HepG2 (cell line): Measurements from ENCODE around the gene DPP3. TPM values are rescaled to one million over a fixed set of nuclear protein-coding genes. Genes with fewer than 3 reads are reported as not detected.
A peak's percentile ranks its signal among the peaks of the same experiment; 100 is the strongest.

Experiments
- ARHGAP35 ChIP-seq: sonication (generic); formaldehyde crosslinking; IDR thresholded peaks from 2 replicates; pipeline ENCODE4 v1.9.0; 2022; ENCODE audit warnings: mild to moderate bottlenecking, inconsistent platforms, moderate library complexity, missing genetic modification reagents, borderline replicate concordance
- ARNT ChIP-seq: fragments of 450-650 bp; IDR thresholded peaks from 2 replicates; pipeline ENCODE4 v1.6.1; 2017
- GTF3A ChIP-seq: sonication (generic); formaldehyde crosslinking; conservative IDR thresholded peaks from 2 replicates; pipeline ENCODE4 v1.4.0; 2020; ENCODE audit warnings: mild to moderate bottlenecking, missing genetic modification reagents
- JUNB ChIP-seq: sonication (generic); formaldehyde crosslinking; IDR thresholded peaks from 2 replicates; pipeline ENCODE4 v1.8.0; 2022; ENCODE audit warnings: missing genetic modification reagents, mild to moderate bottlenecking, borderline replicate concordance
- KLF16 ChIP-seq, 2 experiments: sonication (generic) in 1 of 2; formaldehyde crosslinking in 1 of 2; IDR thresholded peaks; 2 replicates each; pipeline versions ENCODE4 v1.6.1 to v1.8.0; 2016 to 2023; ENCODE audit warnings: missing genetic modification reagents in 2 of 2, missing compliant biosample characterization in 1 of 2
- LCORL ChIP-seq, 2 experiments: fragments of 450-650 bp in 1 of 2; sonication (generic) in 1 of 2; formaldehyde crosslinking in 1 of 2; IDR thresholded peaks; 2 replicates each; pipeline versions ENCODE4 v1.5.0 to v1.6.1; 2017 to 2020; ENCODE audit warnings: antibody characterized with exemption in 1 of 2, missing genetic modification reagents in 1 of 2
- NFATC3 ChIP-seq: sonication (generic); formaldehyde crosslinking; IDR thresholded peaks from 2 replicates; pipeline ENCODE4 v1.5.1; 2020; ENCODE audit warnings: mild to moderate bottlenecking, missing genetic modification reagents
- NR1H2 ChIP-seq: sonication (generic); formaldehyde crosslinking; IDR thresholded peaks from 2 replicates; pipeline ENCODE4 v1.8.1; 2022; ENCODE audit warnings: low read depth, missing genetic modification reagents, borderline replicate concordance
- PITX1 ChIP-seq: sonication (generic); formaldehyde crosslinking; IDR thresholded peaks from 2 replicates; pipeline ENCODE4 v1.5.1; 2020; ENCODE audit warnings: mild to moderate bottlenecking, missing genetic modification reagents
- SRSF1 ChIP-seq: fragments of 200-400 bp; formaldehyde crosslinking; optimal IDR thresholded peaks from 2 replicates; pipeline ENCODE3; 2017; ENCODE audit warnings: mild to moderate bottlenecking, low read depth, low read length, moderate library complexity
- STAG1 ChIP-seq: sonication (generic); formaldehyde crosslinking; IDR thresholded peaks from 2 replicates; pipeline ENCODE4 v1.4.0; 2020; ENCODE audit warnings: missing genetic modification reagents
- ZNF333 ChIP-seq: sonication (generic); formaldehyde crosslinking; IDR thresholded peaks from 2 replicates; pipeline ENCODE4 v1.4.0; 2020; ENCODE audit warnings: mild to moderate bottlenecking, missing genetic modification reagents, borderline replicate concordance
- ZNF350 ChIP-seq: sonication (generic); formaldehyde crosslinking; IDR thresholded peaks from 2 replicates; pipeline ENCODE4 v1.4.0; 2020; ENCODE audit warnings: mild to moderate bottlenecking, low read depth, missing genetic modification reagents, borderline replicate concordance
- ZNF652 ChIP-seq: IDR thresholded peaks from 2 replicates; pipeline ENCODE4 v1.6.1; 2016; ENCODE audit warnings: low read depth, borderline replicate concordance
- ZNF775 ChIP-seq: sonication (generic); formaldehyde crosslinking; IDR thresholded peaks from 2 replicates; pipeline ENCODE4 v1.4.0; 2020; ENCODE audit warnings: missing genetic modification reagents, mild to moderate bottlenecking, moderate library complexity, borderline replicate concordance
- ZNF781 ChIP-seq: sonication (generic); formaldehyde crosslinking; IDR thresholded peaks from 2 replicates; pipeline ENCODE4 v1.5.1; 2020; ENCODE audit warnings: borderline replicate concordance, mild to moderate bottlenecking, missing genetic modification reagents; ENCODE audit errors: not compliant biosample characterization
- ZSCAN20 ChIP-seq: sonication (generic); formaldehyde crosslinking; IDR thresholded peaks from 2 replicates; pipeline ENCODE4 v1.4.0; 2020; ENCODE audit warnings: missing genetic modification reagents, mild to moderate bottlenecking, borderline replicate concordance
- polyA plus RNA-seq, 8 experiments: library from polyadenylated mRNA; depleted of rRNA in 3 of 8; stranded (reverse) in 7 of 8; unstranded in 1 of 8; fragments of >200 nt; fragmentation: Illumina TruSeq in 4 of 8; extraction: Trizol in 4 of 8; gene quantifications; 2 replicates each; pipeline versions ENCODE4 v1.2.1 to v1.2.3, GENCODE V29; 2011 to 2016; ENCODE audit warnings: low read depth in 4 of 8, missing spikeins in 1 of 8, mixed read lengths in 1 of 8; ENCODE audit not compliant: insufficient read depth in 1 of 8
- total RNA-seq, 5 experiments: library from RNA; depleted of rRNA; stranded (reverse); fragments of >200 nt; fragmentation: Illumina TruSeq; extraction: Trizol; gene quantifications; 2 replicates each; pipeline ENCODE4 v1.2.3, GENCODE V29; 2016; ENCODE audit warnings: low read depth in 1 of 5
- TF ChIP-seq, protein P1 (sequence below): sonication (generic); formaldehyde crosslinking; IDR thresholded peaks from 2 replicates; pipeline ENCODE4 v1.4.0; 2020; ENCODE audit warnings: mild to moderate bottlenecking, missing genetic modification reagents
- TF ChIP-seq, protein P2 (sequence below): sonication (generic); formaldehyde crosslinking; IDR thresholded peaks from 2 replicates; pipeline ENCODE4 v1.4.0; 2020; ENCODE audit warnings: missing genetic modification reagents, borderline replicate concordance
- TF ChIP-seq, protein P3 (sequence below): sonication (generic); formaldehyde crosslinking; IDR thresholded peaks from 2 replicates; pipeline ENCODE4 v1.5.1; 2020; ENCODE audit warnings: missing genetic modification reagents, mild to moderate bottlenecking, borderline replicate concordance

The DPP3 gene
- total and polyA plus RNA-seq, 2 of the 13 experiments (the other 11 are each of a cell fraction or from before 2014, with no cell fraction given): 38.4 to 59.8 TPM

DNA sequence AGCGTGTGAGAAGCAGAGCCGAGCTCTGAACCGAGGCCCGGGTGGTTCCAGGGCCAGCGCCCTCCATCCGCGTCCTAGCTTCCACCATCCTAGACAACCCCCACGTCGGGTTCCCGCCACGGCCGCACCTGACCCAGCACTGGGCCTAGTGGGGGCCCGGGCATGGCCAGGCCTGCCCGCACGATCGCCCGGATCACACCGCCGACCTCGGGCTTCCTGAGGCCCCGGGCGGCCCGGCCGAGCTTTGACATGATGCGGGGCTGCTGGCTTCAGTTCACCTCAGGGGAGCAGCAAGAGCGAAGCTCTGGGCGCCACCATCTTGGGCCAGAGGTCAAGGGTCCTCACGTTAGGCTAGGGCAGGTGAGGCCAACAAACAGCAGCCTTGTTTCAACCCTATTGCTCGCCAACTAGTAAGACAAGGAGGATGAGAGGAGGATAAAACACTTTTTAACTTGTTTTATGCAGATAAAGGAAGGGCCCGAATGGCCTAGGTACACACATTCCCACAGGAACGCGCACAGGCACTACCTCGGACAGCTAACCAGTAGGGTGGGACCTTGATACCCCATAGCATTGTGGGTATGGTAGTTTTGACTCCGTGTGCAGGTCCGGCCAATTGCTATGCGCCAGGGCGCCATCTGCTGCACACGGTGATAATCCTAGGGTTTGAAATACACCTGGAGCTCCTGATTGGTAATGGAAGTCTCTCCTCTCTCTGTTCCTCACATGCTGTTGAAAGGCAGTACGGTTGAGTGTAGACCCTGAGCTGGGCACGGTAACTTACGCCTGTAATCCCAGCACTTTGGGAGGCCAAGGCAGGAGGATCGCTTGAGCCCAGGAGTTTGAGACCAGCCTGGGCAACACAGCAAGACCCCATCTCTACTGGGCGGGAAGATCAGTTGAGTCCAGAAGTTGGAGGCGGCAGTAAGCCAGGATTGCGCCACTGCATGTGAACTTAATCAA, 41.4 kb upstream of the DPP3 start, which contains the start of gene MRPL11 (continued):
- TF ChIP-seq, protein P1, sequence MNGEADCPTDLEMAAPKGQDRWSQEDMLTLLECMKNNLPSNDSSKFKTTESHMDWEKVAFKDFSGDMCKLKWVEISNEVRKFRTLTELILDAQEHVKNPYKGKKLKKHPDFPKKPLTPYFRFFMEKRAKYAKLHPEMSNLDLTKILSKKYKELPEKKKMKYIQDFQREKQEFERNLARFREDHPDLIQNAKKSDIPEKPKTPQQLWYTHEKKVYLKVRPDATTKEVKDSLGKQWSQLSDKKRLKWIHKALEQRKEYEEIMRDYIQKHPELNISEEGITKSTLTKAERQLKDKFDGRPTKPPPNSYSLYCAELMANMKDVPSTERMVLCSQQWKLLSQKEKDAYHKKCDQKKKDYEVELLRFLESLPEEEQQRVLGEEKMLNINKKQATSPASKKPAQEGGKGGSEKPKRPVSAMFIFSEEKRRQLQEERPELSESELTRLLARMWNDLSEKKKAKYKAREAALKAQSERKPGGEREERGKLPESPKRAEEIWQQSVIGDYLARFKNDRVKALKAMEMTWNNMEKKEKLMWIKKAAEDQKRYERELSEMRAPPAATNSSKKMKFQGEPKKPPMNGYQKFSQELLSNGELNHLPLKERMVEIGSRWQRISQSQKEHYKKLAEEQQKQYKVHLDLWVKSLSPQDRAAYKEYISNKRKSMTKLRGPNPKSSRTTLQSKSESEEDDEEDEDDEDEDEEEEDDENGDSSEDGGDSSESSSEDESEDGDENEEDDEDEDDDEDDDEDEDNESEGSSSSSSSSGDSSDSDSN (CRISPR knock-in tag): peak; percentile 65
- TF ChIP-seq NFATC3 (CRISPR knock-in tag) (no peak), STAG1 (0 out of 2 replicates have a peak, but pooled peaks have one; percentile 38), ARNT (no peak), ZNF350 (CRISPR knock-in tag) (peak; percentile 88; the same call in 1 of the 2 replicates), PITX1 (peak; percentile 89; the same call in 1 of the 2 replicates), ZNF333 (CRISPR knock-in tag) (no peak), ZSCAN20 (0 out of 2 replicates have a peak, but pooled peaks have one; percentile 53), JUNB (no peak), ARHGAP35 (0 out of 2 replicates have a peak, but pooled peaks have one; percentile 32), SRSF1 (peak; percentile 59), NR1H2 (no peak), GTF3A (CRISPR knock-in tag) (no peak), ZNF652 (CRISPR knock-in tag) (0 out of 2 replicates have a peak, but pooled peaks have one; percentile 37), LCORL (IDR thresholded peaks at IDR 0.05) (peak; percentile 63; the same call in 1 of the 2 replicates), LCORL (CRISPR knock-in tag; IDR thresholded peaks at IDR 0.05) (peak; percentile 64), KLF16 (CRISPR knock-in tag; IDR thresholded peaks at IDR 0.05) (peak in 1 of 2 experiments; percentile 49; a peak in 1 of 4 replicates), ZNF781 (CRISPR knock-in tag) (peak; percentile 68), ZNF775 (no peak)
- TF ChIP-seq, protein P2, sequence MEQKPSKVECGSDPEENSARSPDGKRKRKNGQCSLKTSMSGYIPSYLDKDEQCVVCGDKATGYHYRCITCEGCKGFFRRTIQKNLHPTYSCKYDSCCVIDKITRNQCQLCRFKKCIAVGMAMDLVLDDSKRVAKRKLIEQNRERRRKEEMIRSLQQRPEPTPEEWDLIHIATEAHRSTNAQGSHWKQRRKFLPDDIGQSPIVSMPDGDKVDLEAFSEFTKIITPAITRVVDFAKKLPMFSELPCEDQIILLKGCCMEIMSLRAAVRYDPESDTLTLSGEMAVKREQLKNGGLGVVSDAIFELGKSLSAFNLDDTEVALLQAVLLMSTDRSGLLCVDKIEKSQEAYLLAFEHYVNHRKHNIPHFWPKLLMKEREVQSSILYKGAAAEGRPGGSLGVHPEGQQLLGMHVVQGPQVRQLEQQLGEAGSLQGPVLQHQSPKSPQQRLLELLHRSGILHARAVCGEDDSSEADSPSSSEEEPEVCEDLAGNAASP: peak; percentile 68; the same call in 1 of the 2 replicates
- TF ChIP-seq, protein P3, sequence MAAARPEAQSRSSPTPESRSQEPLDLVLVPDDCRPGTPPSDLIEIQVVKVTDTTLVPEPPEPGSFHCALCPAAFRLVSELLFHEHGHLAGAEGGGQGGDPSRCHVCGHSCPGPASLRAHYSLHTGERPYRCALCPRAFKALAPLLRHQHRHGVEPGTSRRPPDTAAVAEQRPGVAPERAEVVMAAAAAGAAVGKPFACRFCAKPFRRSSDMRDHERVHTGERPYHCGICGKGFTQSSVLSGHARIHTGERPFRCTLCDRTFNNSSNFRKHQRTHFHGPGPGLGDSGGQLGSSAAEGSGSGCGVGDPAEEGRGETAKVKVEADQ: no peak
